ENCODE measurements around the gene EEF1A2. TPM values are rescaled to one million over a fixed set of nuclear protein-coding genes. Genes with fewer than 3 reads are reported as not detected.

The EEF1A2 gene
- total RNA-seq, 4 donors from 2014 or later = 1.1 to 1.5 TPM; not detected in 2

GRCh38 chr20:63536997-63537524 lies 38.2 kb upstream of the EEF1A2 start, which contains the start of gene PTK6:
Gene PTK6 (minus strand): TSS chr20:63537376. CDS start chr20:63537314, 62 bp downstream.
- intact Hi-C loops (cut with DNase I; ENCODE audit: low total_unique reads) = no loop called here
- Histone ChIP-seq H3K27ac (no peak within 1 kb of the TSS), H3K27me3 (peaks cover 11 to 12% of the 10 kb centered on the region in 2 donors), H3K36me3 (no peaks in the 10 kb centered on the region), H3K9me3 (no peaks in the 10 kb centered on the region), H3K4me1 (no peaks in the 10 kb centered on the region), H3K4me3 (no peak within 1 kb of the TSS)
- no peak for DNase-seq
- TF ChIP-seq CTCF (IDR thresholded peaks at IDR 0.05) (no peak), POLR2A (IDR thresholded peaks at IDR 0.05) (no peak)

GRCh38 chr20:63536241-63536977 lies 37.5 kb upstream of the EEF1A2 start:
- H3K27me3 ChIP-seq = peaks cover 11 to 12% of the 10 kb centered on the region in 2 donors
- H3K36me3 ChIP-seq = no peaks in the 10 kb centered on the region
- DNase-seq = no peak
- H3K4me1 ChIP-seq = no peaks in the 10 kb centered on the region
- no peak overlapping the region for H3K27ac ChIP-seq
- no peaks in the 10 kb centered on the region for H3K9me3 ChIP-seq
- intact Hi-C loops (cut with DNase I; ENCODE audit: low total_unique reads) = no loop called here
- no peak for TF ChIP-seq CTCF (IDR thresholded peaks at IDR 0.05)
- H3K4me3 ChIP-seq = no peak overlapping the region

GRCh38 chr20:63534831-63535651 lies 36.2 kb upstream of the EEF1A2 start:
- no peak overlapping the region for H3K27ac ChIP-seq
- no peaks in the 10 kb centered on the region for H3K9me3 ChIP-seq
- intact Hi-C loops (cut with DNase I; ENCODE audit: low total_unique reads) = no loop called here
- no peaks in the 10 kb centered on the region for H3K36me3 ChIP-seq
- peak in 1 of 2 donors; percentile 16 for DNase-seq
- peaks cover 11 to 12% of the 10 kb centered on the region in 2 donors for H3K27me3 ChIP-seq
- TF ChIP-seq POLR2A (IDR thresholded peaks at IDR 0.05) = no peak
- no peak for TF ChIP-seq CTCF (IDR thresholded peaks at IDR 0.05)
- no peaks in the 10 kb centered on the region for H3K4me1 ChIP-seq
- no peak overlapping the region for H3K4me3 ChIP-seq

- no peaks in the 10 kb centered on the region for H3K9me3 ChIP-seq
- peaks cover 11 to 12% of the 10 kb centered on the region in 2 donors for H3K27me3 ChIP-seq
- H3K27ac ChIP-seq = no peak overlapping the region
- intact Hi-C loops (cut with DNase I; ENCODE audit: low total_unique reads) = no loop called here
- TF ChIP-seq CTCF (IDR thresholded peaks at IDR 0.05) (no peak), POLR2A (IDR thresholded peaks at IDR 0.05) (no peak)
- H3K4me1 ChIP-seq = no peaks in the 10 kb centered on the region
- no peaks in the 10 kb centered on the region for H3K36me3 ChIP-seq
- no peak overlapping the region for H3K4me3 ChIP-seq
- DNase-seq = peak in 1 of 2 donors; percentile 13
Measured at GRCh38 chr20:63534427-63534830, 35.5 kb upstream of the EEF1A2 start.

All from uterus (tissue), 4 donors.